ENCODE data around the gene DNAJA3.

DNA sequence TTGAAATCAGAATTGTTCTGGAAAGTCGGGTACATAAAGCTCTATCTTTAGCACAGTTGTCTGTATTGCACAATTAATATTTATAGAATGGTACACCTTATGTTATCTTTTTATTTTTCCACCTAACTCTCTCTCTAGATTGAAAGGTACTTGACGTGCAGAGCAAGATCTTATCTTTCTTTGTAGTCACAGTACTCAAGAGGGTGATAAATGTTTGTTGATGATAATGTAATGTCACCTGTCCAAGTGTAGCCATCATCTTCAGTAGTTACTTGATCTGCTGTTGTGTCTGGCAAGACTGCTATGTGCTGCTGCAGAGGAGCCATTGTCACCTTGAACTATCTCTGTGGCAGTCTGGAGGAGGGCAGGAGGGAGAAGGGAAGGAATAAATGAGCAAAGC, 55.9 kb downstream of the DNAJA3 start:
- TF ChIP-seq, protein P1, sequence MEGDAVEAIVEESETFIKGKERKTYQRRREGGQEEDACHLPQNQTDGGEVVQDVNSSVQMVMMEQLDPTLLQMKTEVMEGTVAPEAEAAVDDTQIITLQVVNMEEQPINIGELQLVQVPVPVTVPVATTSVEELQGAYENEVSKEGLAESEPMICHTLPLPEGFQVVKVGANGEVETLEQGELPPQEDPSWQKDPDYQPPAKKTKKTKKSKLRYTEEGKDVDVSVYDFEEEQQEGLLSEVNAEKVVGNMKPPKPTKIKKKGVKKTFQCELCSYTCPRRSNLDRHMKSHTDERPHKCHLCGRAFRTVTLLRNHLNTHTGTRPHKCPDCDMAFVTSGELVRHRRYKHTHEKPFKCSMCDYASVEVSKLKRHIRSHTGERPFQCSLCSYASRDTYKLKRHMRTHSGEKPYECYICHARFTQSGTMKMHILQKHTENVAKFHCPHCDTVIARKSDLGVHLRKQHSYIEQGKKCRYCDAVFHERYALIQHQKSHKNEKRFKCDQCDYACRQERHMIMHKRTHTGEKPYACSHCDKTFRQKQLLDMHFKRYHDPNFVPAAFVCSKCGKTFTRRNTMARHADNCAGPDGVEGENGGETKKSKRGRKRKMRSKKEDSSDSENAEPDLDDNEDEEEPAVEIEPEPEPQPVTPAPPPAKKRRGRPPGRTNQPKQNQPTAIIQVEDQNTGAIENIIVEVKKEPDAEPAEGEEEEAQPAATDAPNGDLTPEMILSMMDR (IDR thresholded peaks at IDR 0.05; ENCODE audit: insufficient read depth, low read length, poor library complexity, severe bottlenecking): no peak
- no peak for TF ChIP-seq EZH2phosphoT487 (conservative IDR thresholded peaks at IDR 0.05; ENCODE audit: low read length)
